ENCODE results near the gene CHMP6. TPM values are rescaled to one million over a fixed set of nuclear protein-coding genes. Genes with fewer than 3 reads are reported as not detected.

The CHMP6 gene
- total RNA-seq, 2 experiments from 2014 or later = 7.9 to 23.8 TPM

DNA sequence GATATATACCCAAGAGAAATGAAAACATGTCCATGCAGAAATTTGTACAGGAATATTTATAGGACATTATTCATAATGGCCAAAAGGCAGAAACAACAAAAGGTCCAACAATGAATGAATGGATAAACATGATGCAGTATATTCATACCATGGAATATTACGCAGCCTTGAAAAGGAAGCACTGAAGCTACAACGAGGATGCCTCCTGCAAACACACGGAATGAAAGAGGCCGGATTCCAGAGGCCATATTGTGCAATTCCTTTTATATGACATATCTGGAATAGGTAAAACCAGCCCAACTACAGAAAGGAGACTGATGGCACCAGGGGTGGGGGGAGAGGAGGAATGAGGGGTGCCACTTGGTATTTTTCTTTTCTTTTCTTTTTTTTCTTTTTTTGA, 14.5 kb upstream of the CHMP6 start:
- Histone ChIP-seq H3K9me3 (ENCODE audit: low read length) (no peaks in the 10 kb centered on the region), H3K4me2 (ENCODE audit: low read length) (no peak overlapping the region), H3K36me3 (ENCODE audit: insufficient read depth, low read length) (no peaks in the 10 kb centered on the region), H2AFZ (ENCODE audit: low read length) (no peak overlapping the region), H4K20me1 (ENCODE audit: insufficient read depth, low read length) (no peaks in the 10 kb centered on the region), H3K4me1 (ENCODE audit: insufficient read depth, low read length, poor library complexity, severe bottlenecking) (no peaks in the 10 kb centered on the region), H3K4me3 (ENCODE audit: low read depth, low read length, poor library complexity, severe bottlenecking) (no peak overlapping the region), H3K9me2 (ENCODE audit: insufficient read depth, low read length) (no peaks in the 10 kb centered on the region), H3K79me2 (ENCODE audit: insufficient read depth, low read depth, low read length) (no peaks in the 10 kb centered on the region), H3K27ac (ENCODE audit: low read depth, low read length, poor library complexity, severe bottlenecking) (no peak overlapping the region)
- no TSS peak for BruUV-seq (replicated peaks)
- intact Hi-C loops (cut with micrococcal nuclease; ENCODE audit: unreplicated experiment) = no loop called here
- DNase-seq (ENCODE audit: low spot score) = no peak
- no peak for TF ChIP-seq EZH2phosphoT487 (IDR thresholded peaks at IDR 0.05; ENCODE audit: borderline replicate concordance, low read depth, low read length)
- TF ChIP-seq, protein P1, sequence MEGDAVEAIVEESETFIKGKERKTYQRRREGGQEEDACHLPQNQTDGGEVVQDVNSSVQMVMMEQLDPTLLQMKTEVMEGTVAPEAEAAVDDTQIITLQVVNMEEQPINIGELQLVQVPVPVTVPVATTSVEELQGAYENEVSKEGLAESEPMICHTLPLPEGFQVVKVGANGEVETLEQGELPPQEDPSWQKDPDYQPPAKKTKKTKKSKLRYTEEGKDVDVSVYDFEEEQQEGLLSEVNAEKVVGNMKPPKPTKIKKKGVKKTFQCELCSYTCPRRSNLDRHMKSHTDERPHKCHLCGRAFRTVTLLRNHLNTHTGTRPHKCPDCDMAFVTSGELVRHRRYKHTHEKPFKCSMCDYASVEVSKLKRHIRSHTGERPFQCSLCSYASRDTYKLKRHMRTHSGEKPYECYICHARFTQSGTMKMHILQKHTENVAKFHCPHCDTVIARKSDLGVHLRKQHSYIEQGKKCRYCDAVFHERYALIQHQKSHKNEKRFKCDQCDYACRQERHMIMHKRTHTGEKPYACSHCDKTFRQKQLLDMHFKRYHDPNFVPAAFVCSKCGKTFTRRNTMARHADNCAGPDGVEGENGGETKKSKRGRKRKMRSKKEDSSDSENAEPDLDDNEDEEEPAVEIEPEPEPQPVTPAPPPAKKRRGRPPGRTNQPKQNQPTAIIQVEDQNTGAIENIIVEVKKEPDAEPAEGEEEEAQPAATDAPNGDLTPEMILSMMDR (conservative IDR thresholded peaks at IDR 0.05; ENCODE audit: low read length) = no peak
- ChIA-PET CTCF (ENCODE audit: unreplicated experiment) (no interaction called here), POLR2A (interaction anchor here (0.5 kb wide), 1 partner anchor 291 kb away, joined by 3 read pairs; no protein-coding TSS in a partner anchor)

DNA sequence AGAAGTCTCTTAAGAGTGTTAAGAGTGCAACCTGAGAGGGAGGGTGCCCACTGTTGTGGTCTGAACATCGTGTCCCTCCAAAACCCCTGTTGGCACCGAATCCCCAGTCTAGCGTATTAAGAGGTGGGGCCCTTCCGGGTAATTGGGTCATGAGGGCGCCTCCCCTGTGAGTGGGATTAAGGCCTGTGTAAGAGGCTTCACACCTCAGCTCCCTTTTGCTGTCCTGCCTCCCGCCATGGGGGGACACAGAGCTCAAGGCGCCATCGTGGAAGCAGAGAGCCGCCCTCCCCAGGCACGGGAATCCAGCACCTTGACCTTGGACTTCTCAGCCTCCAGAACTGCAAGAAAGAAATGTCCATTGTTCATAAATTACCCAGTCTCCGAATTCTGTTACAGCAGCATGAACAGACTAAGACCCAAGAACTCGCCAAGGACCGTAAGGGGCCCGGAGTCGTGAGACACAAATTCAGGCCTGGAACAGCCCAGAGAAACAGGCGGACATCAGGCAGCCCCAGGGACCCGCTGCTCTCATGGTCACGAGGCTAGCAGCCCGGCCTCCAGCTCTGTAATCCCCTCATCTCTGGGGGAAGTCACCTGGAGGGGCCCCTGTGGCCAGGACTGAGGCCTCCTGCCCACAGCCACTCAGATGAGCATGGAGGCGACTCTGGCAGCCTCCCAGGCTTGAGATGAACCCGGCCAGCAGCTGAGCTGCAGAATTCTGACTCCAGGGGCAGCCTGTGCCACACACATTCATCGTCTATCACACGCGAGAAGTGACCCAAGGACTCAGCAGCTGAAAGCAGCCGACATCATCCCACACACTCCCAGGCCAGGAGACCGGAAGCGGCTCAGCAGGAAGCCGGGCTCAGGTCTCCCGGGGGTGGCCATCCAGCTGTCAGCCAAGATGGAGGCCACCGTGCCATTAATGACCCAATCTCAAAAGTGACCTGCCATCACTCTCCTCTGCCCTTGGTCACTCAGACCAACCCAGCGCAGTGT, 12.8 kb upstream of the CHMP6 start:
- TF ChIP-seq, protein P1 (conservative IDR thresholded peaks at IDR 0.05; ENCODE audit: low read length) = no peak
- TF ChIP-seq EZH2phosphoT487 (IDR thresholded peaks at IDR 0.05; ENCODE audit: borderline replicate concordance, low read depth, low read length) = no peak
- H3K27ac ChIP-seq (ENCODE audit: low read depth, low read length, poor library complexity, severe bottlenecking) = no peak overlapping the region
- no peak overlapping the region for H3K4me2 ChIP-seq (ENCODE audit: low read length)
- no peaks in the 10 kb centered on the region for H3K79me2 ChIP-seq (ENCODE audit: insufficient read depth, low read depth, low read length)
- BruUV-seq (replicated peaks) = no TSS peak
- no peaks in the 10 kb centered on the region for H3K4me1 ChIP-seq (ENCODE audit: insufficient read depth, low read length, poor library complexity, severe bottlenecking)
- POLR2A ChIA-PET = interaction anchor here (0.6 kb wide), 1 partner anchor 440 kb away, joined by 3 read pairs; no protein-coding TSS in a partner anchor
- H3K36me3 ChIP-seq (ENCODE audit: insufficient read depth, low read length) = no peaks in the 10 kb centered on the region
- H3K9me3 ChIP-seq (ENCODE audit: low read length) = no peaks in the 10 kb centered on the region
- H3K9me2 ChIP-seq (ENCODE audit: insufficient read depth, low read length) = no peaks in the 10 kb centered on the region
- H2AFZ ChIP-seq (ENCODE audit: low read length) = no peak overlapping the region
- H3K4me3 ChIP-seq (ENCODE audit: low read depth, low read length, poor library complexity, severe bottlenecking) = no peak overlapping the region
- CTCF ChIA-PET (ENCODE audit: unreplicated experiment) = no interaction called here
- H4K20me1 ChIP-seq (ENCODE audit: insufficient read depth, low read length) = no peaks in the 10 kb centered on the region
- no peak for DNase-seq (ENCODE audit: low spot score)
- intact Hi-C loops (cut with micrococcal nuclease; ENCODE audit: unreplicated experiment) = no loop called here

Measured in OCI-LY7 (cell line).